Osteoblast (primary cell): ENCODE data around the gene DEDD2. TPM values are rescaled to one million over a fixed set of nuclear protein-coding genes. Genes with fewer than 3 reads are reported as not detected.

ENCODE experiments used
- DNase-seq: peaks from one replicate; pipeline ENCODE4 v3.0.0; 2011; ENCODE audit warnings: low spot score, mixed read lengths; ENCODE audit not compliant: insufficient read length; ENCODE audit errors: missing footprints
- H2AFZ ChIP-seq: 2 replicates; pipeline ENCODE4 v1.6.0; 2011; ENCODE audit warnings: mild to moderate bottlenecking, low read length
- H3K27ac ChIP-seq: 2 replicates; pipeline ENCODE4 v1.5.1; 2011; ENCODE audit warnings: mild to moderate bottlenecking, low read depth, low read length, moderate library complexity
- H3K27me3 ChIP-seq: 2 replicates; pipeline ENCODE4 v1.6.0; 2012; ENCODE audit warnings: mild to moderate bottlenecking, control low read depth, inconsistent platforms, low read length, moderate library complexity; ENCODE audit not compliant: insufficient read depth
- H3K36me3 ChIP-seq: 2 replicates; pipeline ENCODE4 v1.5.1; 2011; ENCODE audit warnings: mild to moderate bottlenecking, low read length, control low read depth, moderate library complexity; ENCODE audit not compliant: insufficient read depth
- H3K4me1 ChIP-seq: 2 replicates; pipeline ENCODE4 v1.5.1; 2011; ENCODE audit warnings: mild to moderate bottlenecking, low read length, control low read depth, moderate library complexity; ENCODE audit not compliant: insufficient read depth
- H3K4me2 ChIP-seq: 2 replicates; pipeline ENCODE4 v1.6.0; 2011; ENCODE audit warnings: mild to moderate bottlenecking, low read length; ENCODE audit not compliant: insufficient read depth
- H3K4me3 ChIP-seq: fragments of 200-600 bp; sonication (generic); 3 replicates; pipeline ENCODE4 v1.5.1; 2012; ENCODE audit warnings: mild to moderate bottlenecking, low read length, inconsistent platforms; ENCODE audit not compliant: insufficient read depth
- H3K79me2 ChIP-seq: 2 replicates; pipeline ENCODE4 v1.6.0; 2012; ENCODE audit warnings: mild to moderate bottlenecking, low read length, control low read depth, inconsistent platforms; ENCODE audit not compliant: insufficient read depth
- H3K9me3 ChIP-seq: 2 replicates; pipeline ENCODE4 v1.5.1; 2011; ENCODE audit warnings: low read depth, low read length, control low read depth
- H4K20me1 ChIP-seq: 2 replicates; pipeline ENCODE4 v1.6.0; 2012; ENCODE audit warnings: mild to moderate bottlenecking, low read length, control low read depth; ENCODE audit not compliant: insufficient read depth
- CTCF ChIP-seq: IDR thresholded peaks from 2 replicates; pipeline ENCODE4 v1.5.1; 2011; ENCODE audit warnings: mild to moderate bottlenecking, low read depth, low read length, moderate library complexity; ENCODE audit errors: extremely low read depth
- total RNA-seq: library from RNA; depleted of rRNA; stranded (reverse); fragments of >200 nt; gene quantifications from 2 replicates; pipeline ENCODE4 v1.2.3, GENCODE V29; 2012

Gene DEDD2
- total RNA-seq, 1 donor: 19.9 TPM

DNA sequence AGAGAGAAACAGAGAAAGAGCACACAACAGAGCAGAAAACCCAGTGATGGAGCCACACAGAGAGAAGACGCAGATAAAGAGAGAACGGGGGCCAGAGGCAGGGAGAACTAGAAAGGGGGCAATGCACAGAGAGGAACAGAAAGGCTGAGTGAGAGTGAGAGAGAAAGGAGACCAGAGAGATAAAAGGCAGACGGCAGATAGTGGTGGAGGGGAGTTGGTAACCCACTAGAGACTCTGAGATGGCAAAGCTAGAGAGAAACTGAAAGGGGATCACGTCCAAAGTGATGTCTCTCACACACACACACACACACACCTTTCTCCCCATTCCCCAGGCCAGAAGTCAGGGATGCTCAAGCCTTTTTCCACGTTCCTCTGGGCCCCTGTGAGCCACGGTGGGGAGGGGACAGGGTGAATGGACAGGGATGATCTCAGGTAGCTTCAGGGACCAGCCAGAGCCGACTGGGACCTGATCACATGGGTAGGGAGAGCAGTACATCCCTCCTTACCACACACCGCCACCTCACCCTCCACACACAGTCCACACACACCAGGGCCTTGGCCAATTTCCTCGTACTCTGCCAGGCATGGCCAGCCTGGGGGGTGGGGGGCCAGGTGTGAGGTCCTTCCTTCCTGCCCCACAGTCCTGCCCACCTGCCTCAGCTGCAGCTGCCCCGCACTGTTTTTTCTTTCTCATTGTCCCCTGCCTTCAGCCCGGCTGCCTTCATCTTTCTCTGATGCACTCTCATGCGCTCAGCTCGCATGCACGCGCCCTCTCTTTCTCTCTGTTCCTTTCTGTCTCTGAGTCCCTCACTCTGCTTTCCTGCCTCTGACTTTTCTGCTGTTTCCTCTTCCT is 62.8 kb downstream of the DEDD2 start:
- Histone ChIP-seq H3K4me2 (no peak overlapping the region), H3K4me1 (no peaks in the 10 kb centered on the region), H2AFZ (no peak overlapping the region), H4K20me1 (no peaks in the 10 kb centered on the region), H3K36me3 (no peaks in the 10 kb centered on the region), H3K27me3 (peaks cover 84% of the 10 kb centered on the region), H3K79me2 (no peaks in the 10 kb centered on the region), H3K27ac (no peak overlapping the region), H3K4me3 (no peak overlapping the region), H3K9me3 (no peaks in the 10 kb centered on the region)
- peak; percentile 80 for DNase-seq
- TF ChIP-seq CTCF: no peak

DNA sequence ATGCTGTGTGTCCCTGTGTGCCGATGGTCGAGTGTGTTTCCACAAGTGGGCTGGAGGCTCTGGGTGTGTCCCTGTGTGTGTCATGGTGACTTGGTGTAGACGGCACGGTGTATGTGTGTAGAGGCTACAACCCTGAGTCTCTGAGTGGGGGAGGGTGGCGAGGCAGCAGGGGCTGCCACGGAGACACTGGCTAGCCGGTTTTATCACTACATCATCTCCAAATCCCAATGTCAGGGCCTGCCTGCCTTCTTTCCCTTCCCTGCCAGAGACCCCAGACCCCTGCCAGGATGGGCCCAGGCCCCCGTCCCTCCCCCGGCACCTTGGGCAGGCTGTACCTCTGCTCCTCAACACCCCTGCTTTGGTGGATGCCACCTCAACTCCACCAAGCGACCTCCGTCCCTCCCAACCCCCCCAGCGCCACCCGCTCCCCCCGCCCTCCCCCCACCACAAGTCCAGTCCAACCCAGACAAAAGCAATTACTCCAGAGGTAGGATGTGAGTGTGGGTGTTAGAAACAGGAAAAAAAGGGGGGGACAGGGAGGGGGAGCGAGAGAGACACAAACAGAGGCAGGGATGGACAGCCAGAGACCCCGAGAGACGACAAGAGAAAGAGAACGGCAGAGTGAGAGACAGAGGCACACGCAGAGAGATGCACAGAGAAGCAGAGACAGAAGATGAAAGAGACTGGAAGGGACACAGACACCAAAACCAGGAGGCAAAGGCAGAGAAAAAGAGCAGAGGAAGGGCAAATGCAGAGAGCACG is 63.6 kb downstream of the DEDD2 start:
- TF ChIP-seq CTCF: no peak
- Histone ChIP-seq H3K36me3 (no peaks in the 10 kb centered on the region), H2AFZ (no peak overlapping the region)

GRCh38 chr19:42152910-42153671 is 64.4 kb downstream of the DEDD2 start:
- H3K79me2 ChIP-seq: no peaks in the 10 kb centered on the region
- no peaks in the 10 kb centered on the region for H3K9me3 ChIP-seq
- H3K4me2 ChIP-seq: no peak overlapping the region
- H3K36me3 ChIP-seq: no peaks in the 10 kb centered on the region
- H4K20me1 ChIP-seq: no peaks in the 10 kb centered on the region
- no peaks in the 10 kb centered on the region for H3K4me1 ChIP-seq
- H2AFZ ChIP-seq: no peak overlapping the region
- no peak overlapping the region for H3K4me3 ChIP-seq
- peaks cover 81% of the 10 kb centered on the region for H3K27me3 ChIP-seq
- DNase-seq: peak; percentile 46
- no peak overlapping the region for H3K27ac ChIP-seq
- no peak for TF ChIP-seq CTCF

More for the DNA sequence above, 63.6 kb downstream of the DEDD2 start:
- Histone ChIP-seq H3K4me2 (no peak overlapping the region), H4K20me1 (no peaks in the 10 kb centered on the region), H3K4me3 (no peak overlapping the region), H3K9me3 (no peaks in the 10 kb centered on the region), H3K27me3 (peaks cover 87% of the 10 kb centered on the region), H3K4me1 (no peaks in the 10 kb centered on the region), H3K27ac (no peak overlapping the region), H3K79me2 (no peaks in the 10 kb centered on the region)
- DNase-seq: peak; percentile 65
